ENCODE measurements around the gene CETN1.

The CETN1 gene

DNA sequence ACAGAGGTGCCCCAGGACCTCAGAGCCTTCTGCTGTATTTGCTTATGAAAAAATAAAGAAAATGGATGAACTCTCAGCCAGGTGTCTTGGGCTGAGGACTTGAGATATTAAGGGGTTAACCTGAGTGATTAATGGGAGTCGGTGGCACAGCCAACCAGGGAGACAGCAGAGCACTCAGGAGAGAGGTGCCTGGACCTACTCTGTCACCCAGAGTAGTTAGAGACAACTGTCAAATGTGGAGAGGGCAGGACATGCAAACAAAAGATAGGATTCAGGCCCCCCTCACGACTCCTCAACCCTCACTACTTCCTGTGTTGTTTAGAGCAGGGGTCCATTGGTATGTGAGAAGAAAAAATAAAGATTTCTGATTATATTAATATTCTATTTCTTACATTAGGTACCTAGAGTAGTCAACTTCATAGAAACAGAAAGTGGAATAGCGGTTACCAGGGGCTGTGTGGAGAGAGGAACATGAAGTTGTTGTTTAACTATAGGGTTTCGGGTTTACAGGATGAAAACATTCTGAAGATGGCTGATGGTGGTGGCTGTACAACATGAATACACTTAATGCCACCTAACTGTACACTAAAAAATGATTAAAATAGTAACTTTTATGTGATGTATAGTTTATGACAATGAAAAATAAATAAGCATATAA, 28.6 kb upstream of the CETN1 start:
- no peak overlapping the region for H3K4me3 ChIP-seq (replicated peaks; ENCODE audit: low read depth, low read length)
- no peak for DNase-seq (ENCODE audit: low read depth)
- TF ChIP-seq, protein P1, sequence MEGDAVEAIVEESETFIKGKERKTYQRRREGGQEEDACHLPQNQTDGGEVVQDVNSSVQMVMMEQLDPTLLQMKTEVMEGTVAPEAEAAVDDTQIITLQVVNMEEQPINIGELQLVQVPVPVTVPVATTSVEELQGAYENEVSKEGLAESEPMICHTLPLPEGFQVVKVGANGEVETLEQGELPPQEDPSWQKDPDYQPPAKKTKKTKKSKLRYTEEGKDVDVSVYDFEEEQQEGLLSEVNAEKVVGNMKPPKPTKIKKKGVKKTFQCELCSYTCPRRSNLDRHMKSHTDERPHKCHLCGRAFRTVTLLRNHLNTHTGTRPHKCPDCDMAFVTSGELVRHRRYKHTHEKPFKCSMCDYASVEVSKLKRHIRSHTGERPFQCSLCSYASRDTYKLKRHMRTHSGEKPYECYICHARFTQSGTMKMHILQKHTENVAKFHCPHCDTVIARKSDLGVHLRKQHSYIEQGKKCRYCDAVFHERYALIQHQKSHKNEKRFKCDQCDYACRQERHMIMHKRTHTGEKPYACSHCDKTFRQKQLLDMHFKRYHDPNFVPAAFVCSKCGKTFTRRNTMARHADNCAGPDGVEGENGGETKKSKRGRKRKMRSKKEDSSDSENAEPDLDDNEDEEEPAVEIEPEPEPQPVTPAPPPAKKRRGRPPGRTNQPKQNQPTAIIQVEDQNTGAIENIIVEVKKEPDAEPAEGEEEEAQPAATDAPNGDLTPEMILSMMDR (IDR thresholded peaks at IDR 0.05; ENCODE audit: low read length, missing control alignments) = no peak

DNA sequence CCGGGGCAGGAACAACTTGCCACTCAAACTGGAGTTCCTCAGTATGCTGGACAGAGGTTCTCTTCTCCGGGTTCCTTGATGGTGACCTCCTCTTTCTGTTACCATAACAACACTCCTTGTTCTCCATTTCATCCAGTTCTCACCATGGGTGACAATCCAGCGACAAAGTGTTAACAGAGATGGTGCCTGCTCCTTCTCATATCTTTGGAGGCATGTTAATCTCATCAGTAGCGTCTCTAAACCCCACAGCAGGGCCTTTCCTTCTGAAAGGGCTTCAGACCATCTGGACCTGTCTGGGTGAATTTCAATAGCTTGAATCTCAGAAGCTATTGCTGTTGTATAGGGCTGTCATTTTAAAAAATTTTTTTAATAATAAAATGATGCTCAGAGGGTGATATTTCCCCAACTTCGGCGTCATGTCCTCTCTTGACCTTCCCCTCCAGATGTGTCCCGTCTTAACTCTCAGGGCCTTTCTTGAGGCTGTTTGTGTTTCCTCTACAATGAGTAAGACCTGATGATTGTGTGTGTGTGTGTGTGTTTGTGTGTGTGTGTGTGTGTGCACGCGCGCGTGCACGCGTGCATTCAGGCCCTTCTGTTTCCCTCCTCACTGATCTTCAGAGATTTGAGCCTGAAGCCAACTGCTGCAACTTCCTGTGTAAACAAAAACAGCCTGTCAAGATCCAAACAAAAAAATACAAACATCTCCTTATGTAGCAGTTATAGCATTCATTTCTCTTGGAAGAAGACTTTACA, 24.3 kb upstream of the CETN1 start:
- no peak overlapping the region for H3K4me3 ChIP-seq (replicated peaks; ENCODE audit: low read depth, low read length)
- TF ChIP-seq, protein P1 (IDR thresholded peaks at IDR 0.05; ENCODE audit: low read length, missing control alignments) = no peak
- no peak for DNase-seq (ENCODE audit: low read depth)

DNA sequence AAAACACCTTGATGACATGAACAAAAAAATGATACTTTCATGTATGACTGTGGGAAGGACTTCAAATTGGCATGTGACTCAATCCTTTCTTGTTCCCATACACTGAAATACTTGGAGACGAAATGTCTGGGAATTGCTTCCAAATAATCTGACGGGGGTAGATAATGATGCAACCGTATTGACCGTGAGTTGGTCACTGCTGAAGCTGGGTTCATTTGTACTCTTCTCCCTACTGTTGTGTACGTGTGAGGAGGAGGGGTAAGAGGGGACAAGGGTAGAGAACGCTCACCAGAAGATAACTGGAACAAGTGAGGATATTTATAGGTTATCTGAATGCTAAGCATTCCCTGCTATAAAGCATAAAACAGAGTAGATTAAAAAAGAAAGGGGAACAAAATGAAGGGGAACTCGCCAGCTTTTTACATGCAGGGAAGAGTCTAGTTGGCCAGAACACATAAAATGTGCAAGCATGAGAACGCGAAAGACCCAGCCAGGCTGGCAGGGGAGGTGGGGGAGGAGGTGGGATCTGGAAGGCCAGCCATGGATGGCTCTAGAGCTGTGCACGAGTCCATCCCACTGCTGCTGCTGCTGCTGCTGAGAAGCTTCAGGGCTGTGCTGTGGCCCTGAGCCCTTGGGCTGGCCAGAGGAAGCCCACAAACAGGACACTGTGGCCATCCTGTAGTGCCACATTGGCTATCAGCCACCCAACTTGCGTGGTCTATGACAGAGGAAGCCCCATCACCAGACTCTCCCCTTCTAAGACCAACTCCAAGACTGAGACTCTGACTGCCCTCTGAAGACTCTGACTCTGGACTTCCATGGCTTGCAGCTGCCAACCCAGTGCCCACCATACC, 15.2 kb upstream of the CETN1 start:
- peak; percentile 44 for DNase-seq (ENCODE audit: low read depth)
- TF ChIP-seq, protein P1 (IDR thresholded peaks at IDR 0.05; ENCODE audit: low read length, missing control alignments) = no peak
- H3K4me3 ChIP-seq (replicated peaks; ENCODE audit: low read depth, low read length) = no peak overlapping the region

DNA sequence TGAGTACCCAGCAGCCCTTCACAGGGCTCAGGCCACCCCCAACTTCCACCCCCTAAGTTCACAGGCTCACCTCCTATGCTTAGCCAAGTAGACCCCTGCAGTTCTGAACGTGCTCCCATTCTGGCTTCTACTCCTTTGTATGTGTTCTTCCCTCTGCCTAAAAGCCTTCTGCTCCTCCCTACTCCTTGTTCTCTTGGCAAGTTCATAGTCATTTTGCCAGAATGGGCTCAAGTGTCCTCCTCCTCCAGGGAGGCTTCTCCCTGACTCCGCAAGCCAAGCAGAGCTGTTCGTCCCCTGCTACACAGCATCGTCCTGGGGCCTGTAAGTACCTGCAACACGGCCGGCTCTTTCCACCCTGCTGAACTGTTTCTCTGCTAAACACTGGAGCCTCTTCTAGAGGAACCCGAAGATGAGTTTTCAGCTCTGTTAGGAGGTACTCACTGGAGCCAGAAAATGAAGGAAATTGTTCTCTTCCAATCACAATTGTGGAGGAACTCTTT, 14.6 kb upstream of the CETN1 start:
- H3K4me3 ChIP-seq (replicated peaks; ENCODE audit: low read depth, low read length) = no peak overlapping the region
- DNase-seq (ENCODE audit: low read depth) = no peak
- TF ChIP-seq, protein P1 (IDR thresholded peaks at IDR 0.05; ENCODE audit: low read length, missing control alignments) = no peak

DNA sequence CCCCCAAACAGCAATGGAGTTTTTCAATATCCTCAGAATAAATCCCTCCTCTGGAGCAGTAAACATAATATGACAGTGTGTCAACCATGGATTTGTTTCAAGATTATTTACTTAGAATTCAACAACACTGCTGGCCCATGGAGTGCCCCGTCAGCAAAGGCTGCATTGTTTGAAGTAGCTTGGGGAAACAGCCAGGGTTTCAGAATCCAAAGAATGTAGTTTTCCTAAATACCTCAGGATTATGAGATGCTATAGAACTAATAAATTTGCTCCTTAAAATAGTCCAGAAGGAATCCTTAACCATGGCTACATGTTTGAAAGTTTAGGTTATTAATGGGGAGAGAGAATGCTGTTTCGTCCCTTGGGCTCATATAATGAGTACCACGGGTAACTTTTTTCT, 13.1 kb upstream of the CETN1 start:
- TF ChIP-seq, protein P1 (IDR thresholded peaks at IDR 0.05; ENCODE audit: low read length, missing control alignments) = no peak
- no peak for DNase-seq (ENCODE audit: low read depth)
- no peak overlapping the region for H3K4me3 ChIP-seq (replicated peaks; ENCODE audit: low read depth, low read length)

DNA sequence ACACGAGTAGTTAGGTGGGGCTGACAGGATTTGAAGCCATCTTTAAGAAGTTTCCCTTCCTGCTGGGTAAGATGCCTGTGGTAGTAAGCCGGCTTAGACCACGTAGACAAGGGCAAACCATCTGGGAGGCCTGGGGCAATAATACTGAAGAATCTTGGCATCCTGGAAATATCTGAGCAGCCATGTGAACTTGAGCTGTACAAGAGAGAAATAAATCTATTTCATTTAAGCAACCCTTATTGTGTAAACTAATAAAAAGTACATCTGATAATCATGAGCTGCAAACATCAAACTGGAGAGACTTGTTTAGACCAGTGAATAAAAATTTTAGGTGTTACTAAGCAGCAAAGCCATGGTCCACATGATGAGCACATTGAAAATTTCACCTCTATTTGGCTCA, 11.4 kb upstream of the CETN1 start:
- TF ChIP-seq, protein P1 (IDR thresholded peaks at IDR 0.05; ENCODE audit: low read length, missing control alignments) = no peak
- H3K4me3 ChIP-seq (replicated peaks; ENCODE audit: low read depth, low read length) = no peak overlapping the region
- DNase-seq (ENCODE audit: low read depth) = no peak
